T-helper 17 cell (primary cell): Measurements from ENCODE around the gene TULP3. TPM values are rescaled to one million over a fixed set of nuclear protein-coding genes. Genes with fewer than 3 reads are reported as not detected.

Experiments
- ATAC-seq: fragments of 150-1000 bp; cut with Tn5 transposase; 2 replicates; pipeline ENCODE4 v1.10.0; 2021; ENCODE audit warnings: mild to moderate bottlenecking, moderate library complexity
- DNase-seq, 3 donors: peaks; one replicate each; pipeline versions ENCODE4 v3.0.0 to v3.0.0-alpha.2; 2020 to 2021
- H3K9me3 ChIP-seq: one replicate; pipeline ENCODE4 v1.7.0; 2013; ENCODE audit warnings: low read length, mild to moderate bottlenecking; ENCODE audit not compliant: control insufficient read depth, poor library complexity, severe bottlenecking
- H3K27ac Mint-ChIP-seq: one replicate; pipeline ENCODE4 v1.8.0; 2022; ENCODE audit warnings: mild to moderate bottlenecking, moderate library complexity, mixed read lengths
- H3K27me3 Mint-ChIP-seq: one replicate; pipeline ENCODE4 v1.8.0; 2022; ENCODE audit warnings: mixed read lengths
- H3K36me3 Mint-ChIP-seq: one replicate; pipeline ENCODE4 v1.8.0; 2022; ENCODE audit warnings: low read depth, mixed read lengths
- H3K4me1 Mint-ChIP-seq: one replicate; pipeline ENCODE4 v1.8.0; 2022; ENCODE audit warnings: mild to moderate bottlenecking, mixed read lengths
- H3K4me3 Mint-ChIP-seq: one replicate; pipeline ENCODE4 v1.8.0; 2022; ENCODE audit warnings: mild to moderate bottlenecking, moderate library complexity, mixed read lengths
- total RNA-seq, 4 donors: library from RNA in 2 of 4; stranded (reverse) in 2 of 4; gene quantifications; one replicate each; pipeline ENCODE4 v1.2.3 and lab custom pipeline; 2022 to 2026

TULP3 gene
- total RNA-seq, 2 donors from 2014 or later, result 6.3 to 7.9 TPM

DNA sequence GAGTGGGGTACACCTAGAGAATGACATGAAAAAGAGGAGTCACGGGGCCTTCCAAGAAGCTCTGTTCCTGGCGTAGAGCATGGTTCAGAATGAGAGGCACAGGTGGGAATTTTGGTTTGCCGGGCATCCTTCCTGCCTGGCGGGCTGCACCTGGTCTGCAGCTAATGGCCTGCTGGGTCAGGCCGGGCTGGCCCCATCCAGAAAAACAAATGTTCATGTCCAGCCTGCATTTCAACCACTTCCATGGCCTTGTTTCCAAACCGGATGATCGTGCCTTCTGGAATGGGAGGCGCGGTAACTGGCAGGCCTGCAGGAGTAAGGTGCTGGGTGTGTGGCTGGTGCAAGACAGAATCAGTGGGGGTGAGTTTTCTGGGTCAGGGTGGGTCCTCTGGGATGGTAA, 82.9 kb downstream of the TULP3 start:
- DNase-seq (no peak), ATAC-seq (no peak)
- peaks cover 3% of the 10 kb centered on the region for H3K4me1 Mint-ChIP-seq

DNA sequence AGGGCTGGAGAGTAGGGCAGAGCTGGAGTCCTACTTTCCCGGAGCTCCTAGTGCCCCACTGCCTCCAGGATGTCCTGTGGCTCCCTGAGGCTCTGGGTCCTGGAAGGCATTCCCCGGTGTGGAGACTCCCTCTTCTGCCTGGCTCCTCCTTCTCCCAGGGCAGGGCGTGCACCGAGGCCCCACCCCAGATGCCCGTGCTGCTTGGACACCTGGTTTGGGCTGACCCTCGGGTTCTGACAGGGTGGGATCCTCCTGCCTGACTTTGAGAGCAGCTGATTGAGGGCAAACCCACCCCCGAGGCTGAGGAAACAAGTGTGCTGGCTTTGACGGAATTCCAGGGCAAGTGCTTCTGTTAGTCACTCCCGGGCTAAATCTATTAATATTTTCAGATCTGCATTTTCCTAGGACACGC, 83.9 kb downstream of the TULP3 start:
- H3K4me1 Mint-ChIP-seq, result peaks cover 3% of the 10 kb centered on the region
- H3K4me3 Mint-ChIP-seq, result no peak overlapping the region
- no peaks in the 10 kb centered on the region for H3K9me3 ChIP-seq
- no peak overlapping the region for H3K27ac Mint-ChIP-seq
- DNase-seq (no peak), ATAC-seq (no peak)
- peaks cover 3% of the 10 kb centered on the region for H3K36me3 Mint-ChIP-seq
- peaks cover 34% of the 10 kb centered on the region for H3K27me3 Mint-ChIP-seq

More for the DNA sequence above, 82.9 kb downstream of the TULP3 start:
- no peak overlapping the region for H3K4me3 Mint-ChIP-seq
- H3K9me3 ChIP-seq, result no peaks in the 10 kb centered on the region
- peaks cover 33% of the 10 kb centered on the region for H3K27me3 Mint-ChIP-seq
- peaks cover 3% of the 10 kb centered on the region for H3K36me3 Mint-ChIP-seq
- H3K27ac Mint-ChIP-seq, result no peak overlapping the region

DNA sequence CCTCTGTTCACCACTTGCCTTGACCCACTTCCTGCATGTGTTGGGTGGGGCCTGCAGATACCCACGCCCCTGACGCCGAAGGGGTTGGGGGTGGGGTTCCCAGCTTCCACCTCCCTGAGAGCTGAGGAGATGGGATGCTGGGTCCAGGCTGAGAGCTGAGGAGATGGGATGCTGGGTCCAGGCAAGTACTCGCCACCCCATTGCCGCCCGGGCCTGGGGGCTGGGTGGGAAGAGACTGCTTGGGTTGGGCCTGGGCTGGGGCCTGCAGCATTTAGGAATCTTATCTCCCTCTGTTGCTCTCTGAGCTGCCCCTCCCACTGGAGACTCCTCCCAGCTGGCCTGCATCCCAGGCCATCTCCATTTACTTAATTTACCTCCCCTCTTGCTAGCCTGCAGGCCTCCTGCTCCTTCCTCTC, 85.9 kb downstream of the TULP3 start:
- Mint-ChIP-seq H3K4me3 (no peak overlapping the region), H3K27ac (no peak overlapping the region), H3K36me3 (no peaks in the 10 kb centered on the region), H3K4me1 (no peaks in the 10 kb centered on the region), H3K27me3 (peaks cover 27% of the 10 kb centered on the region)
- no peak for DNase-seq
- no peaks in the 10 kb centered on the region for H3K9me3 ChIP-seq
- no peak for ATAC-seq

DNA sequence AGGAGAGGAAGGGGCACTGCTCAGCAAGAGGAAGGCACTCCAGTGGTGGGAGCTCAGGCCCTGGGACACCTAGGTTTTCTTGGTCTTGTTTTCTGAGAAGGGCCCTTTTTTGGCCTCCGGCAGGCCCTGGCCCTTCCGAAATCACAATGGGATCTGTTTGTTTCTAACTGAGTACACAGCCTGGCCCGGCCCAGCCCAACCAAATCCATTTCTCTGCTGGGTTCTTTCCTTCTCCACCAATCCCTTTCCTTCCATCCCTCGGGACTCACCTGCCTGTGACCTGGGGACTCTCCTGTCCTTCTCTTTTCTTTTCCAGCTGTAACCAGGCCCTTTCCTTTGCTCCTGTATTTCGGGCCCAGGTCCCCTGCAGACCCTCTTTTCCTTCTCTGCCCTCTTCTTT, 87.1 kb downstream of the TULP3 start:
- peaks cover 27% of the 10 kb centered on the region for H3K27me3 Mint-ChIP-seq
- no peak overlapping the region for H3K27ac Mint-ChIP-seq
- no peak overlapping the region for H3K4me3 Mint-ChIP-seq
- no peaks in the 10 kb centered on the region for H3K4me1 Mint-ChIP-seq
- no peaks in the 10 kb centered on the region for H3K9me3 ChIP-seq
- ATAC-seq (no peak), DNase-seq (no peak)
- H3K36me3 Mint-ChIP-seq, result no peaks in the 10 kb centered on the region

DNA sequence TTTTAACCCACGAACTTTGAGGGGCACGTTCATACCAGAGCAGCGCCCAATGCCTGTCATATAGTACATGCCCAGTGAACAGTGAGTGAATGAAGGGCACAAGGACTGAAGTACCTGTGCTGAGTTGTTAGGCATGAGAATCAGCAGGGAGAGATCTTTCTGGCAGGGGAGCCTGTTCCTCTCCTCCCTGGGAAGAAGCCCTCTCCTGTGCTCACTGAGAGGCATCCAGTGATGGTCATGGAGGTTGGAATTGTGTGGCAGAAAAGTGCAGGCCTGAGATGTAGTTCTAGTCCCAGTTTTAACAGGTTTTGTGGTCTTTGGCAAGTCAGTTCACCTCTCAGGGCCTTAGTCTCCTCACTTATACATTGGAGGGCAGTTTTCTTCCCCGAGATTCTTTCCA, 89.1 kb downstream of the TULP3 start:
- H3K27me3 Mint-ChIP-seq, result peaks cover 27% of the 10 kb centered on the region
- ATAC-seq, result no peak
- H3K4me1 Mint-ChIP-seq, result peaks cover 8% of the 10 kb centered on the region
- no peak overlapping the region for H3K4me3 Mint-ChIP-seq
- no peak overlapping the region for H3K27ac Mint-ChIP-seq
- DNase-seq, result no peak
- no peaks in the 10 kb centered on the region for H3K36me3 Mint-ChIP-seq
- H3K9me3 ChIP-seq, result no peaks in the 10 kb centered on the region

DNA sequence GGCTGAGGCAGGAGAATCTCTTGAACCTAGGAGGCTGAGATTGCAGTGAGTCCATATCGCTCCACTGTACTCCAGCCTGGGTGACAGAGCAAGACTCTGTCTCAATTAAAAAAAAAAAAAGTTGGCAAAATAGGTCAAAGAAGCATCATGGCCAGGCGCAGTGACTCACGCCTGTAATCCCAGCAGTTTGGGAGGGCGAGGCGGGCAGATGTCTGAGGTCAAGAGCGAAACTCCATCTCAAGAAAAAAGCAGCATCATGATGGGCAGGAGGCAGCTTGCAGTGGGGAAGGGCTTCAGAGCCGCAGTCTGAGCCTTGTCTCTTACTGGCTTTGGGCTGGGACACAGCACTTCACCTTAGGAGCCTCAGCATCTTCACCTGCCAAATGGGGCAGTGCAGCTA, 89.9 kb downstream of the TULP3 start:
- H3K4me1 Mint-ChIP-seq, result peaks cover 8% of the 10 kb centered on the region
- no peak overlapping the region for H3K27ac Mint-ChIP-seq
- no peak for ATAC-seq
- H3K36me3 Mint-ChIP-seq, result no peaks in the 10 kb centered on the region
- H3K27me3 Mint-ChIP-seq, result peaks cover 27% of the 10 kb centered on the region
- no peak overlapping the region for H3K4me3 Mint-ChIP-seq
- DNase-seq, result no peak
- H3K9me3 ChIP-seq, result no peaks in the 10 kb centered on the region

DNA sequence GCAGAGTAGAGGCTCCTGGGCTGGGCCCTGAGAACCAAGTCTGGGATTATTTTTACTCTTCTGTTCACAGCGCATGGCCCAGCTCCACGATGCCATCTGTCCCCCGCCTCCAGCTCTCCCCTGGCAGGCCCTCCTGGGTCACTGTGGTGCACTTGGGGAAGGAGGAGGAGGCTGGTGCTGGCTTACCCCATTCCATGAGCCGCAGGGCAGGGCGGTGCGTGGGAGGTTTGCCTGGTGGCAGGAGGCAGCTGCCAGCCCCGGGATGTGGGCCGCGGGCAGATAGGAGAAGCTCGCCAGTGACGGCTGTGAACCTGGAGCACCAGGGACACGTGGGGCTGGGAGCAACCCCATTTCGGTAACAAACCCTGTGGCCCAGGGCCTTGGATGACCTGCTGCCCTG, 91.7 kb downstream of the TULP3 start:
- no peak overlapping the region for H3K27ac Mint-ChIP-seq
- H3K4me3 Mint-ChIP-seq, result no peak overlapping the region
- H3K27me3 Mint-ChIP-seq, result peaks cover 24% of the 10 kb centered on the region
- H3K4me1 Mint-ChIP-seq, result peaks cover 8% of the 10 kb centered on the region
- no peaks in the 10 kb centered on the region for H3K9me3 ChIP-seq
- DNase-seq (no peak), ATAC-seq (no peak)
- no peaks in the 10 kb centered on the region for H3K36me3 Mint-ChIP-seq

DNA sequence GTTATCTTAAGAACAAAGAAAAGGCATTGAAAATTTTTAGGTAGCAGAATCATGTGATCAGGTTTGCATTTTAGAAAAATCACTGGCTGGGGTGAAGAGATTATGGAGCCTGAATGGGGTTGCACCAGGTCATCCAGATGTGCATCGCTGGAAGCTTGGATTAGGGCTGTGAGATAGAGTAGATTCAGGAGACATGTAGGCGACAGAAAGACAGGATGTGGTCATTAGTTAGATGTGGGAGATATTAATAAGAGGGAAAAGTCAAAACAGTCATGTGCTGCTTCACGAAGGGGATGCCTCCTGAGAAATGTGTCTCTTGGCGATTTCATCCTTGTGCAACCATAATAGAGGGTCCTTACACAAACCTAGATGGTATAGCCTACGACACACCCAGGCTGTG, 93.6 kb downstream of the TULP3 start:
- H3K4me3 Mint-ChIP-seq, result no peak overlapping the region
- no peak for ATAC-seq
- DNase-seq, result no peak
- no peaks in the 10 kb centered on the region for H3K9me3 ChIP-seq
- no peak overlapping the region for H3K27ac Mint-ChIP-seq
- no peaks in the 10 kb centered on the region for H3K36me3 Mint-ChIP-seq
- peaks cover 16% of the 10 kb centered on the region for H3K27me3 Mint-ChIP-seq
- peaks cover 8% of the 10 kb centered on the region for H3K4me1 Mint-ChIP-seq

DNA sequence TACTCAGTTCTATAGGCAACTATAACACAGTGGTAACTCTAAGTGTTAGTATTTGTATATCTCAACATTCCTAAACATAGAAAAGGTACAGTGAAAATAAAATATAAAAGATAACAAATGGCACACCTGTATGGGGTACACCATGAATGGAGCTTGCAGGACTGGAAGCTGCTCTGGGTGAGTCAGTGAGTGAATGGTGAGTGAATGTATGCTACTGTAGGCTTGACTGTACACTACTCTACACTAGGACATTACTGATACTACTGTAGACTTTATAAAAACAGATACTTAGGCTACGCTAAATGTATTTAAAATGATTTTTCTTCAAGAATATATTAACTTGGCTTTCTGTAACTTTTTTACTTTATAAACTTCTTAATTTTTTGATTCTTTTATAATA, 94.0 kb downstream of the TULP3 start:
- H3K9me3 ChIP-seq, result no peaks in the 10 kb centered on the region
- Mint-ChIP-seq H3K4me3 (no peak overlapping the region), H3K36me3 (no peaks in the 10 kb centered on the region), H3K4me1 (peaks cover 8% of the 10 kb centered on the region), H3K27ac (no peak overlapping the region), H3K27me3 (peaks cover 11% of the 10 kb centered on the region)
- DNase-seq (no peak), ATAC-seq (no peak)

DNA sequence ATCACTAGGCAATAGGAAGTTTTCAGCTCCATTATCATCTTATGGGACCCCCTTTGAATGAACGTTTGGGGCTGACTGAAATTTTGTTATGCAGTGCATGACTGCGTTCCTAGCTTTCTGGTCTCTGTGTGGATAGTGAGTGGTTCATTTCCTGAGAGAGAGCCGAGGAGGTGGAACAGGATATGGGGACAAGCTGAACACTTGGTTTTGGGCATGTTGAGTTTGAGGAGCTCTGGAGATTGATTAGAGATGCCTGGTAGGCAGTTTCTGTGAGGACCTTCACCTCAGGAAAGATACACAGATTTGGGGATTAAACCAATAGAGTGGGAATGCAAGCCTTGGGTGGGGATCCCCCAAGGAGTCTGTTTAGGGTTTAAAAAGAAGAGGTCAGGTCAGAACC, 96.2 kb downstream of the TULP3 start:
- H3K9me3 ChIP-seq, result no peaks in the 10 kb centered on the region
- Mint-ChIP-seq H3K27ac (no peak overlapping the region), H3K4me3 (no peak overlapping the region), H3K36me3 (no peaks in the 10 kb centered on the region), H3K27me3 (peaks cover 10% of the 10 kb centered on the region), H3K4me1 (peaks cover 8% of the 10 kb centered on the region)
- DNase-seq (no peak), ATAC-seq (no peak)

DNA sequence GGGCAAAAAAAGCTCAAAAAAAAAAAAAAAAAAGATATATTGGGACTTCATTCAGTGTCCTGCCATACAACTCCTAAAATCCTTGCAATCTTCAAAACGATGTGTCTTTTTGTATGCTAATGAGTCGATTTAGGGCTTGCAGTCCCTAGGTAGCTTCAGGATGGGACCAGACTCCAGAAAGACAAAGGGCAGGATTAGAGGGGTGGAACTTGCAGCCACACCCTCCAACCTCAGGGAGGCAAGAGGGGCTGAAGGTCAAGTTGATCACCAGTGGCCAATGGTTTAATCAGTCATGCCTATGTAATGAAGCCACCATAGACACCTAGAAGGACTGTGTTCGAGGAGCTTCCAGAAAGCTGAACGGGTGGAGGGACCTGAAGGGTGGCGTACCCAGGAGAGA, 97.8 kb downstream of the TULP3 start:
- DNase-seq, result no peak
- H3K27ac Mint-ChIP-seq, result no peak overlapping the region
- no peaks in the 10 kb centered on the region for H3K9me3 ChIP-seq
- no peaks in the 10 kb centered on the region for H3K36me3 Mint-ChIP-seq
- H3K4me3 Mint-ChIP-seq, result no peak overlapping the region
- peaks cover 9% of the 10 kb centered on the region for H3K27me3 Mint-ChIP-seq
- no peak for ATAC-seq
- peaks cover 8% of the 10 kb centered on the region for H3K4me1 Mint-ChIP-seq

Other genes with a start within 250 kb of the TULP3 start
- 10 to 100 TPM; 41.9 to 44.9 TPM for gene FKBP4, start 95.9 kb upstream of the TULP3 start, total RNA-seq
- 10 to 100 TPM; 63.1 to 63.9 TPM for gene ITFG2, start 78.2 kb upstream of the TULP3 start, total RNA-seq
- not detected for gene NRIP2, start 55.9 kb upstream of the TULP3 start, total RNA-seq
- not detected for gene TEX52, start 33.9 kb upstream of the TULP3 start, total RNA-seq
- 1 to 10 TPM; 1.0 to 1.6 TPM for gene FOXM1, start 13.7 kb upstream of the TULP3 start, total RNA-seq
- 10 to 100 TPM; 18.9 to 32.9 TPM for gene RHNO1, start 13.7 kb upstream of the TULP3 start, total RNA-seq
- not detected for gene TEAD4, start 68.5 kb downstream of the TULP3 start, total RNA-seq
- gene TSPAN9, start 186.5 kb downstream of the TULP3 start, total RNA-seq, result 10 to 100 TPM in 1 of 2 donors, 1 to 10 TPM in 1; 1.4 to 24.2 TPM